ENCODE results near the gene RPH3AL.
A peak's percentile ranks its signal among the peaks of the same experiment; 100 is the strongest.

The RPH3AL gene

DNA sequence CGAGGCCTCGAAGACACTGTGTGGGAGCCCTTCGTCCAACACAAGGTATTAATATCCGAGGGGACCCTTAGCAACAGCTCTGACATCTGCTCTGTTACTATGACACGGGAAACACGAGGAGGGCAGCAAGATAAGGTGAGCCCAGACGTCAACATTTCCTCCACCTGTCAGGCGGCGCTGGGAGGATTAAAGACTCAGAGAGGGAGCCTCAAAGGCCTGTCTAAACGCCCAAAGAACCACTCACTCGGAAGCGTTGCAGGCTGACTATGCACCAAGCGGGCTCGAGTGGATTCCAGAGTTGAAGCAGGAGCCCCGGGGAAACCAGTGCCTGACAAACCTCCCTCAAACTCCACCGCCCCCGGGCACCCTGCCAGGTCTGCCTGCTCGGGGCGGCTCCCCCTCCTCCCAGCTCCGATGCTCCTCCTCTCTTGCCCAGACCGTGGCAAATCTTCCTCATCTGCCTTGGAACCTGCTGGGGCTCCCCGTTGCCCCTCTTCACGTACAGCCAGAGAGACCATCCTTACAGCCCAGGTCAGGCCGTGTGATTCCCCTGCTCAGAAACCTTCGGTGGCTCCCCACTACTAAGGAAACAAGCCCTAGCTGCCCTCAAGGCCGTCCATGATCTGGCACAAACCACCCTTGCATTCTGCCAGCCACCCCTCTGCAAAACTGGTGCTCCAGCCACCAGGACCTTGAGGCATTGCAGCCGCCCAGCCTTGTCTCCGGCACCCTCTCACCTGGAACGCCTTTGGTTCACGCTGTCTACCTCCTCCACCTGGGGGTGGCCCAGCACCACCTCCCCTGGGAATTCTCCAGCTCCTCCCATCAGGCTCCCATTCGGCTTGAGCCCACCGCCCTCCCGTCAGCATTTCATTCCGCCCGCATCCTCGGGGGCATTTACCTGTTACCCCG is 16.2 kb downstream of the RPH3AL start:
- DNase-seq (ENCODE audit: low spot score) = peak; percentile 23

DNA sequence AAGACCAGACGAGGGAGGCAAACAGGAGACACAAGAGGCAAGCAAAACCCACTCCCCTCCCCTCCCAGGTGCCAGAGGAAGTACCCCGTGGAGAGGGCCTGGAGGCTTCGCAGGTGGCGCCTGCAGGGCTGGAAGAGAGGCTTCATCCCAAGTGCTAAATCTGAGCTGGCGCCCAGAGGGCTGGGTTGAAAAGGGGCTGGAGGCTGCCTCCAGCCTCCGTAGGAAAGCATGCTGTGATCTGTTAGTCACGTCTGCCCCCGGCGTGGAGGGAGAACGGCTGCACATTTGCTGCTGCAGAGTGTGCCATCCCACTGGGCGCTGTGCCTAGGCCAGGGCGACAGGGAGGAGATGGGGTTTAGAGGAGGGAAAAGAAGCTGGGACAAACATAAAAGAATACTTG is 16.9 kb downstream of the RPH3AL start:
- no peak for DNase-seq (ENCODE audit: low spot score)

- DNase-seq (ENCODE audit: low spot score) = no peak
Observed at GRCh38 chr17:334974-335481, 17.6 kb downstream of the RPH3AL start.

DNA sequence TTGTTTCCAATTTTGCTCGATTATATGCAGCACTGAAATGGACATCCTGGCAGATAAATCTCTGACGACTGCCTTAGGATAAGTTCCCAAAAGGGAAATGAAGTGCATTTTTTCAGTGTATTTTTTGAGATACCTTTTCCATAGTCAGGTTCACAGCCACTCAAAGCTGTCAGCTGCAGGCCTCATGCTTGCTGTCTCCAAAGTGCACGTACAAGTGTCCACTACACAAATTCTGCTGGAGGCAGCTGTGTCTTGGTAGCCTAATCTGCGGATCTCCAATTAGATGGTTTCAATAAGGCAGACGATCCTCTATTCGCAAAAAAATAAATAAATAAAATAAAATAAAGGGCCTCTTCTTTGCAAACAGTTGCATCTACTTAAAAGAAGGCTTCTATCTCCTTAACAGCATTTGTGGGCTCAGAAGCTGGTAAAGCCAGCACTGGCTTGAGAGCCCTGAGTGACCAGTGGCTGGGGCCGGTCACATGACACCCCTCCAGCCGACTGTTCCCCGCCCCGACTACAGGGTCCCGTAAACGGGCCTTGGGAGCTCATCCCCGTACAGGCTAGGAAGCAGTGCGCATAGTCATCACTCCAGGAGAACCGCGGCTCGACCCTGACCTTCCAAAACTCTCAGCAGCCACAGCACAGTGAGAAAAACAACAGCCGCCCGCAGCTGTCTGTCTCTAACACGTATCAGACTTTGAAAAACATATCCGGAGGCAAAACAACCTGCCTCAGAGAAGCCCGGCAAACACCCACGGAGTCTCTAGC is 18.8 kb downstream of the RPH3AL start:
- DNase-seq (ENCODE audit: low spot score) = no peak

DNA sequence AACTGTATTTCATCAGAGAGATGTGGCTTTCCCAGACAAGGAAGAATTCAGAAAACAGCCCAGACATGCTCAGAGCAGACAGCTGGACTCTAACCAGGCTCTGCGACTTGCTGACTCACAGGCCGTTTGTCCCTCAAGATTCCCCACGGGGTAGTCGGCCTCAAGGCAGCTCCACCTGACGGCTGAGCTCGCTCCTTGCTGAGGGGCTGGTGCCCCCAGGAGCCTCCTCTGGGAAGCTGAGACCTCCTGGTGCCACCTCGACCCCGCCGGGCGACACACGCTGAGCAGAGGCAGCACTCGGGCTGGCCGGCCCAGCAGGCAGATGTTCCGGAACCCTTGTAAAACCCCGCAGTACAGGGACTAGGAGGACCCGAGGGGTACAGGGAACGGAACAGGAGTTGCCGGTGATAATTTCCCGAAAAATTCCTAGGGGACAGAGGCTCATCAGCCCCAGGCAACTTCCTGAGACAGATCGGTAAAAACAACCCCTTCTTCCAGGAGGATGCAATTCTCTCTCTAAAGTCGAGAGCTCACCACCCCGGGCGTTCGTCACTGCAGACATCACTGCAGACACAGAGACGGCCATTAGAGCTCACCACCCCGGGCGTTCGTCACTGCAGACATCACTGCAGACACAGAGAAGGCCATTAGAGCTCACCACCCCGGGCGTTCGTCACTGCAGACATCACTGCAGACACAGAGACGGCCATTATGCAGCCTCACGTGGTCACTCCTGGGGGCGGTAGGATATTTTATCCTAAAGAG is 19.9 kb downstream of the RPH3AL start:
- no peak for DNase-seq (ENCODE audit: low spot score)

- DNase-seq (ENCODE audit: low spot score) = no peak
Observed at GRCh38 chr17:332023-332422, 20.6 kb downstream of the RPH3AL start.

GRCh38 chr17:330993-331701 is 21.5 kb downstream of the RPH3AL start:
- DNase-seq (ENCODE audit: low spot score) = peak; percentile 50

DNA sequence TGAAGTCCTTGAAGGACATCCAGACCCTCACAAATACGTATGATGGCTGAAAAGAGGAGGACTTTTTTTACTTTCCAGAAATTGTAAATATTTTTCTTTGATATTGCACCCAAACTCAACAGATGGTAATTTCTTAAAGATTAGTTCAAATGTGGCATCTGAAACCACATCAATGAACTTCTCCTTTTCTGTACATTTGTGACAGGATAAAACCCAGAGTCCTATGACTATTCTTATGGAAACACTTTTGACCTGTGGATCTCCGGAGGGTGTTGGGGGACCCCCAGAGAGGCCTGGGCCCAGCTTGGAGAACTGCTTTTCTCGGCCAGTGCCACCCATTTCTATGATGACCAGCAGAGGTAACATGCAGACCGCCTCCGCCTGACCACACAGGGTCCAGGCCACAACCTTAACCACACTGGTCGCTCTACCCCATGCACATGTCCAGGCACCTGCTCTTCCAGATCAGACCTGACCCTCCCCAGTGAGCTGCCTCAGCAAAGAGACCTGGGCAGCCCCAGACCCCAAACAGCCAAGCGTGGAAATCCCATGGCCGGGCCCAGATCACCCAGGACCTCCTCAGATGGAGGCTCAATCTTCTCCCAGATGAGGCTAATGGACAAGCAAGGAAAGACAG is 22.7 kb downstream of the RPH3AL start:
- no peak for DNase-seq (ENCODE audit: low spot score)

- DNase-seq (ENCODE audit: low spot score) = no peak
Observed at GRCh38 chr17:327971-328370, 24.6 kb downstream of the RPH3AL start.

DNA sequence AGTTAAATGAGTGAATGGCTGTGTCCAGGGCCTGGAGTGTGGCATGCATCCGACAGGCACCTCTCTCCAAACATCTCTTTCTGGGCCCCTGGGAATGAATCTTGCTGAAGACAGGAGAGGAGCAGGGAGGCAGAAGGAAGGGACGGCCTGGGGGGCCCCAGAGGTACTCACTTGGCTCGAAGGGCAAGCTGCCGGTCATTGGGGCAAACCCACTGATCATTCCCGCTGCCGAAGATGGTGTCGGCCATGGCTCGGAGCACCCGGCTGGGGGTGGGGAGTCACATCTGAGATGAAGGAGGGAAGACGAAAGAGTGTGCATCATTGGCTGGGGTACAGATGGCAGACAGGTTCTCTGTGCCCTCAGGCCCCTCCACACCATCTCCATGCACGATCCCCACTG is 25.3 kb downstream of the RPH3AL start:
- no peak for DNase-seq (ENCODE audit: low spot score)

GRCh38 chr17:326010-326621 is 26.5 kb downstream of the RPH3AL start:
- no peak for DNase-seq (ENCODE audit: low spot score)

- DNase-seq (ENCODE audit: low spot score) = no peak
Observed at GRCh38 chr17:325270-326009, 27.2 kb downstream of the RPH3AL start.

DNA sequence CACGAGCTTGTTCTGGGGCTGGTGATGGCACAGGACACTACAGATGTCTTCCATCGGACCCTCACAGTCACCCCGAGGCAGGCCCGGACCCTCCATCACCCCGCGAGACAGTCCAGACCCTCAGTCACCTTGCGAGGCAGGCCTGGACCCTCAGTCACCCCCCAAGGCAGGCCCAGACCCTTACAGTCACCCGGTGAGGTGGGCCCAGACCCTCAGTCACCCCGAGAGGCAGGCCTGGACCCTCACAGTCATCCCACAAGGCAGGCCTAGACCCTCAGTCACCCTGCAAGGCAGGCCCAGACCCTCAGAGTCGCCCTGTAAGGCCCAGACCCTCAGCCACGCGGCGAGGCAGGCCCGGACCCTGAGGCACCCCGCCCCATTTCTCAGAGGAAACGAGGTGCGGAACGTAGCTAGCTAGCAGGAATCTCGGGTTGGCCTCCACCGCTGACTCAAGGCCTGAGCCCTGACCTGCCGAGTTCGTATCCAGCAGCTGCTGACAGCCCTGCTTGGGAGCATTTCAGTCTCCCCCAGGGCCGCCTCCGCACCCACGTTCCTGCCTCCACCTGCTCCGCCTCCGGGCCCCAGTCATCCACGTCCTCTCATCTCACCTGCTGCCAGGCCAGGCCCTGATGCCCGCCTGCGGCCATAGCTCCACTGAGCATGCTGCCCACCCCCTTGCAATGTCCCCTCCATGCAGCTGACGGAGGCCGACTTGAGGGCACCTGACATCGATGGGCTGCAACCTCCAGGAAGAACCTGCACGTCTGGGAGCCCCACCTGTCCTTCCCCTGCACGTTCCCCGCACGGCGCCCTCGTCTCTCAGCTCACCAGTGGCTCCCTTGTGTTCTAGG is 28.7 kb downstream of the RPH3AL start:
- no peak for DNase-seq (ENCODE audit: low spot score)

- no peak for DNase-seq (ENCODE audit: low spot score)
Observed at GRCh38 chr17:323181-323580, 29.4 kb downstream of the RPH3AL start.

- no peak for DNase-seq (ENCODE audit: low spot score)
Observed at GRCh38 chr17:322006-322780, 30.4 kb downstream of the RPH3AL start.

DNA sequence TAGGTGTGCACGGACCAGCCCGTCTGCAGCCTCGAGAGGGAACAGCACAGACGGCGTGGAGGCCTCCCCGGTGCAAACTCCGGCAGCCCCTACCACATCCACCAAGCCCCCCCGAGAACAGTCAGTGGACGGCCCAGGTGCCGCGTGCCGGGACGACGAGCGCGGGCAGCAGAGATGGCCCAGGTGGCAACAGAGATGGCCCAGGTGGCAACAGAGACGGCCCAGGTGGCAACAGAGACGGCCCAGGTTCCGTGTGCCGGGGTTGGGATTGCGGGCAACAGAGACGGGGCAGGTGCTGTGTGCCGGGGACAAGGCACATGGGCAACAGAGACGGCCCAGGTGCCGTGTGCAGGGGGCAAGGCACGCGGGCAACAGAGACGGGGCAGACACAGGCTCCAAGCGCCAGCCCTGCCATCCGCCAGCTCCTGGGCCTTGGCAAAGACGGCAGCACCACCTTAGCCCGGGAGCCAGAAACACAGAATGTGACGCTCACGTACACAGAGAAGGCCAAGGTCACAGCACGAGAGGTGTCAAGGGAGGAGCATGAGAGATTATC is 31.1 kb downstream of the RPH3AL start:
- no peak for DNase-seq (ENCODE audit: low spot score)

DNA sequence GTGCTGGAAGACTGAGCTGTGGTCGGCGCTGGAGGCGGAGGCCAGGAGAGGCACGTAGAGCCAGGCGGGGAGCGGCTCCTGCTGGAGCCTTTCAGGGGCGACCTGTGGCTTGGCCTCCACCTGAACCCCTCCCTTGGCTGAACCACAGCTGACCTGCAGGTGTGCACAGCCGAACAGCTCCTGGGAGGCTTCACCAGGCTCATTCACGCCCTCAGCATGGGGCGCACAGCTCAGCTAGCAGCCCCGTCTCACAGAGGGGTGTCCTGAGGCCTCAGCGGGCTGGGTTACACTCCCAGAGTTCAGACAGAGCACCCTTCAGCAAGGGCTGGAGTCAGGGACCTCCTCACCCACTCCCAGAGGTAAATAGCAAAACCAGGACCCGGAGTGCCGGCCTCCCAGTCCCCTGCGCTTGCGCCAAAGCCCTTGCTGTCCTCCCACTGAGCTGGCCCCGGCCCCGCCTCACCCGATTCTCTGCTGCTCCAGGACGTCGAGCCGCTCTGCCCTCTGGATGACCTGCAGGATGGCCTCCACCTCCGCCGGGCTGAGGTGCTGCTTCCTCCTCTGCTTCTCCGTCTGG is 31.7 kb downstream of the RPH3AL start:
- DNase-seq (ENCODE audit: low spot score) = no peak

DNA sequence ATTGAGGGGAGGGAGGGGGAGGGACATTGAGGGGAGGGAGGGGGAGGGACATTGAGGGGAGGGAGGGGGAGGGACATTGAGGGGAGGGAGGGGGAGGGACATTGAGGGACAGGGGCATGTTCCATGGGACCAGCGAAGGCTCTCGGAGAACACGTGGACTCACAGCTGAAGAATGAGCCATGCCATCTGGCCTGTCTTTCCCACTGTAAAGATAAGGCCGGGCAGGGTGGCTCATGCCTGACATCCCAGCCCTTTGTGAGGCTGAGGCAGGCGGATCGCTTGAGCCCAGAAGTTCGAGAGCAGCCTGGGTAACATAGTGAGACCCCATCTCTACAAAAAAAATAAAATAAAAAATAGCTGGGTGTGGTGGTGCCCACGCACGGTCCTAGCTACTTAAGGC is 32.5 kb downstream of the RPH3AL start:
- DNase-seq (ENCODE audit: low spot score) = no peak
